ENCODE measurements around the gene PFKL.

DNA sequence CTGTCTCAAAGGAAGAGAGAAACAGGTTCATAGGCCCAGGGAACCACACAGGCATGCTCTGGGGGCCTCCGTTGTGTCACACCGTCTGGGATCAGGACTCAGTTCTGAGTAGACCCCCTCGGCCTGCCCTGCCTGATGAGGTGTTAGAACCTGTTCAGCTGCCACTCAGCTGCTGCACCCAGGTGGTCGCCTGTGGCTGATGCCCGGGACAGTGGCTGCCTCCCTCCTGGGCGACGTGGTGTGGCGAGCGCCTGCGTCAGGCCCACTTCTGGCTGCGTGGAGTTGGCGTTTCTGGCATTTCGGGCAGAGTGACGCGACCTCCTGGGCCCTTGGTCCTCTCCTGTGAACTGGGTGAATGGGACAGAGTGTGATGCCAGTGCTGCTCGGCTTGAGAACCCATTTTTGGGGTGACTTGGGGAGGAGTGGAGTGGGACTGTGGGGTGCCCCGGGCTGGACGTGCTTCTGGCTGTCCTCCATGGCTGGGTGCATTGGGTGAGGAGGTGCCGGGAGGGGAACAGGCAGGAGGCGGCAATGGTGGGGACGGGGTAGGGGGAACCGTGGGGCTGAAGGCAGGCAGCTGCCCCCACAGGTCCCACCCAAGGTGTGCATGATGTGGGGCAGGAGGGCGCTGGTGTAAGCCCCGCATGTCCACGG lies 28.5 kb downstream of the PFKL start:
- TF ChIP-seq, protein P1, sequence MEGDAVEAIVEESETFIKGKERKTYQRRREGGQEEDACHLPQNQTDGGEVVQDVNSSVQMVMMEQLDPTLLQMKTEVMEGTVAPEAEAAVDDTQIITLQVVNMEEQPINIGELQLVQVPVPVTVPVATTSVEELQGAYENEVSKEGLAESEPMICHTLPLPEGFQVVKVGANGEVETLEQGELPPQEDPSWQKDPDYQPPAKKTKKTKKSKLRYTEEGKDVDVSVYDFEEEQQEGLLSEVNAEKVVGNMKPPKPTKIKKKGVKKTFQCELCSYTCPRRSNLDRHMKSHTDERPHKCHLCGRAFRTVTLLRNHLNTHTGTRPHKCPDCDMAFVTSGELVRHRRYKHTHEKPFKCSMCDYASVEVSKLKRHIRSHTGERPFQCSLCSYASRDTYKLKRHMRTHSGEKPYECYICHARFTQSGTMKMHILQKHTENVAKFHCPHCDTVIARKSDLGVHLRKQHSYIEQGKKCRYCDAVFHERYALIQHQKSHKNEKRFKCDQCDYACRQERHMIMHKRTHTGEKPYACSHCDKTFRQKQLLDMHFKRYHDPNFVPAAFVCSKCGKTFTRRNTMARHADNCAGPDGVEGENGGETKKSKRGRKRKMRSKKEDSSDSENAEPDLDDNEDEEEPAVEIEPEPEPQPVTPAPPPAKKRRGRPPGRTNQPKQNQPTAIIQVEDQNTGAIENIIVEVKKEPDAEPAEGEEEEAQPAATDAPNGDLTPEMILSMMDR (IDR thresholded peaks at IDR 0.05) = no peak
- TF ChIP-seq POLR2A (IDR thresholded peaks at IDR 0.05) (no peak), POLR2AphosphoS5 (IDR thresholded peaks at IDR 0.05) (no peak), EP300 (IDR thresholded peaks at IDR 0.05; ENCODE audit: low read depth) (no peak)
